ENCODE results near the gene KRIT1.
"Not testable (repeated sequence)": the region's sequence is repeated elsewhere in the genome, so short reads cannot be mapped to it uniquely, and the experiment has no call there.

KRIT1 gene

DNA sequence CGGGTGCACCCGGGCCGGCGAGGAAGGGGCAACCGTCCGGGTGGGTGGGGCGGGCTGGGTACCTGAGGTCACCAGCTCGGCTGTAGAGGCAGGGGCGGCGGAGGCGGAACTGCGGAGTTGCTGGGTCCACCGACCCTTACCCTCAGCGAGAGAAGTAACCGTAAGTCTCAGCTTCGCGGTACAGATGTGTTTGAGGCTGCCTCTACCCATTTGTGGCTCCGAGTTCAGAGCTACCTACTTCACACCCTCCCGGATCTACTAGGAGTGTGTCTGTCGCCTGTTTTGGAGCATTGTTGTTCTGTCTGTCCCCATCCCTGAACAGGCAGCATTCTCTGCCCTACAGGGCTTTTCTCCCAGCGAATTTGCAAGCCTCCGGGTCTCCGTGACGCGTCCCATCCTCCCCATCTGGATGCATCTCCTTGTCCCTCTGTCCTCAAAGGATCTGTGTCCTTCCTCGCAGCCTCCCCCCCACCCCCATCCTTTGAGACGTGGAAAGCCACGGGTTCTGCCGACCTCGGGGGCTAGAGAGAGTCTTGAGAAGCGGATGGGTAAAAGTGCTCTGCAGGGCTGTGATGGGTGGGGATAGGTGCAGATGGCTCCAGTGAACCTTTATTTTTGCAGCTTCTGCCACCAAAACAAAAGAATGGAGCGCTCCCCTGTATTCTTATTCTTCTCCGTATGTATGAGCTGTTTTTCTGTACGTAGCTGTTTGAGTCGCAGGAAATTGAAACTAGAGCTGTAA, 817 bp upstream of the KRIT1 start:
- peak; percentile 82 for DNase-seq

DNA sequence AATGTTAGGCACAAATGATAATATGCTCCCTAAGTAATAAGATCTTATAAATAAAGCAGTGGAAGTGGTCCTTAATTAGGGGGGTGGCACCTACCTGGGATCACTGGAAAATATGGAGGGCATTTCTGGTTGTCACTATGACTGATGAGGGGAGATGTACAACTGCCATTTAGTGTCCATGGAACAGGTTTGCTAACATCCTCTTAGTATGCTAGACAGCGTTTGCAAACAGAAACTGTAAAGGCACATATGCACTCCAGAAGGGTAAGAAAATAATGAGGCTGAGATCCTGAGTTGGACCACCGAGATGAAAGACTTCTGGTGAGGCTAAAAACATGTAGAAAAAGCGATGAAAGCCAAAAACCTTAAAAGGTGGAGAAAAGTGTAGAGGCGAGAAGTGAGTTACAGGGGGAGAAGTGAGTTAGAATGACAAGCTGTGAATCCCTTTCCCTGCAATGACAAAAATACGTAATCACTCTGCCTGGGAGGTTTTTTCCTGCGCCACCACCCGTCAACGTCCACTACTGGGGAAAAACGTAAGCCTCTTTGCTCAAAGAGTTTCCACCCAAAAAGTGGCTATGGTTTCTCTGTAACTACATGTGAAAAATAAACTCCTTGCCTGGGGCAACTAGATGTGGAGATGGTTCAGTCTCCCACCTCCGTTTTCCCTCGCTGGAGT, 767 bp downstream of the KRIT1 start:
- DNase-seq, result no peak

DNA sequence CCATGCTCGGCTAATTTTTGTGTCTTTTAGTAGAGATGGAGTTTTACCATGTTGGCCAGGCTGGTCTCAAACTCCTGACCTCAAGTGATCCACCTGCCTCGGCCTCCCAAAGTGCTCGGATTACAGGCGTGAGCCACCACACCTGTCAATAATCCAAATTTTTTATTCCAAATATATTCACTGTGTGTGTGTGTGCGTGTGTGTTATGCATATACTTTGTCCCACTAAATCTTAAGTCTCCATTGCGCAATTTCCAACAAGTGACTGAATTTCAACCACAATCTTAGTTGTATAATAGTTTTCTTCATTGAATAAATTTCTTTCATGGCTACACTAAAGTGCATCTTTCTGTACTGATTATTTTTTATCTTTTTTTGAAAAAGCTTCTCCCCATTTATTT, 2.7 kb downstream of the KRIT1 start:
- DNase-seq, result no peak

DNA sequence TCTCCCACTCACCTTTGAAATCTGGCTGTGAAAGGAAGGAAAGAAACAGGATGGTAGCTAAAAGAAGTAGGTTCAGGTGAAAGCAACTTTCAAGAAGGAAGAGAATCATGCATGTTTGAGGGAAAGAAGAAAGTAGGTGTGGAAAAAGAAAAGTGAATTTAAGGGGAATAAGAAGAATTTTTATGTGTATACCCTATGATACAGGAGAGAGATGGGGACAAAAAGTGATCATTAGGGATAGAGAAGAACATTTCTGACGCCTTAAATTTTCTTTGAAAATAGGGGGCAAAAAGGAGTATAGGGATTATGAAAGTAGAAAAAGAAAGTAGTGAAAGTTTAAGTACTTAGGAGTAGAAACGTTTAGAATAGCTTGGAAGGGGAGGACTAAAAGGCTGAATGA, 15.2 kb downstream of the KRIT1 start:
- DNase-seq, result no peak

DNA sequence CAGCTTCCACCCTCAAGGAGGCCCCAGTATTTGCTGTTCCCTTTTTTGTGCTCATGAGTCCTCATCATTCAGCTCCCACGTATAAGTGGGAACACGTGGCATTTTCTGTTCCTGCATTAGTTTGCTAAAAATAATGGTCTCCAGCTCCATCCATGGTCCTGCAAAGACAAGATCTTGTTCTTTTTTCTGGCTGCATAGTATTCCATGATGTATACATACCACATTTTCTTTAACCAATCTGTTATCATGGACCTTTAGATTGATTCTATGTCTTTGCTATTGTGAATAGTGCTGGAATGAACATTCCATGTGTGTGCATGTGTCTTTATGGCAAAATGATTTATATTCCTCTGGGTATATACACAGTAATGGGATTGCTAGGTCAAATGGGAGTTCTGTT, 17.0 kb downstream of the KRIT1 start:
- DNase-seq, result no peak

DNA sequence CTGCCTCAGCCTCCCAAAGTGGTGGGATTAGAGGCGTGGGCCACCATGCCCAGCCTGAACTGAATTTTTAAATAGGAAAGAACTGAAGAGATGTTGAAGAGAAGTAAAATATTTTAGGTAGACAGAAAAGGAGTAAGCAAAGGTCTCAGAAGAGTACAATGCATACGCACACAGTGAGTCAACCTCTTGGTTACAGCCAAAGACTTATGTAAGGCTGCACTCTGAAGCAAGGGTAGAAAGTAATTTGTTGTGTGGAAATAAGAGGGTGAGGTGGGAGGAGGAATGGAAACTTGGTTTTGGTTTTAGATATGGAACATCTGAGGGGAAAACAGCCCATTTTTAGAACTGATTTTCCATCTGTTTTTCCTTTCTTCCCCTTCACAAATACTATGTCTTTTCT, 17.6 kb downstream of the KRIT1 start:
- DNase-seq, result no peak

DNA sequence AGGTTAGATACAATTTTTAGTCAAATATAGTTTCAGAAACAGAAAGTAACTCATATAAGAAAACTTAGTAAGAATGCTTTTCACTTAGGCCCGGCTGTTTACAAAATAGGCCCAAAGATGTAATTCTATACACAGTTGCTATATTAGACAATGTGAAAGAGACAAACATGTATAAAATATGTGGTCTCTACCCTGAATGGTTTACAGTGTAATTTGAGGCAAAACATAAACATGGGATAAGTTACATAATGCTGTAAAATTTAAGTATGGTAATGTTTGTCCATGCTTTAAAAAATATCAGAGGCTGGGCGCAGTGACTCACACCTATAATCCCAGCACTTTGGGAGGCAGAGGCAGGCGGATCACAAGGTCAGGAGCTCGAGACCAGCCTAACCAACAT, 18.7 kb downstream of the KRIT1 start:
- DNase-seq, result no peak

DNA sequence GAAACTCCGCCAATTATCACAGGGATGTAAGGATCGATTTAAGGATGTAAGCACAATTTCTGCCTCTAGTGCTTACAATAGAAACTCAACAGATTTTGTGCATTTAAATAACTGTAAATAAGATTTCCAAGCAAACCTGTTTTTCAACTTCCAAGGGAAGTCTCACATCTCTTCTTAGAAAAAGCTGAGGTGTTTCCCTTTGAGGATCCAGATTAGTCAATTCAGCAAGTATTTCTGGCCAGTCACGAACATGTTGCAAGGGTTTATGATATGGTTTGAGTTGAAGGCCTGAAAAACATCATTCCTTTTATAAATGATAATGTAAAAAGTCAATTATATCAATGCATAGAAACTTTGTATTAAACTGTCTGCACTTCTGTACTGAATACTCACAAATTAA, 23.9 kb downstream of the KRIT1 start:
- no peak for DNase-seq

DNA sequence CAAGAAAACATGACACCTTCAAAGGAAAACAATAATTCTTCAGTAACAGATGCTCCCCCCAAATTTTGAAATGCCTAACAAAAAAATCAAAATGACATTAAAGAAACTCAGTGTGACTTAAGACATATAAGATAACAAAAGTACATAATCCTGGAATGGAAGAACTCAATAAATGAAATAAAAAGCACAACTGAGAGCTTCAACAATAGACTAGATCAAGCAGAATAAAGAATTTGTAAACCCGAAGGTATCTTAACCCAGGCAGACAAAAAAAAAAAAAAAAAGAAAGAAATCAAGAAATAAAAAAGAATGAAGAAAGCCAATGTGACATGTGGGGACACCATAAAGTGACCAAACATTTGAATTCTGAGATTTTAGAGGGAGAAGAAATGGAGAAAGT, 39.0 kb downstream of the KRIT1 start:
- DNase-seq, result peak; percentile 3

DNA sequence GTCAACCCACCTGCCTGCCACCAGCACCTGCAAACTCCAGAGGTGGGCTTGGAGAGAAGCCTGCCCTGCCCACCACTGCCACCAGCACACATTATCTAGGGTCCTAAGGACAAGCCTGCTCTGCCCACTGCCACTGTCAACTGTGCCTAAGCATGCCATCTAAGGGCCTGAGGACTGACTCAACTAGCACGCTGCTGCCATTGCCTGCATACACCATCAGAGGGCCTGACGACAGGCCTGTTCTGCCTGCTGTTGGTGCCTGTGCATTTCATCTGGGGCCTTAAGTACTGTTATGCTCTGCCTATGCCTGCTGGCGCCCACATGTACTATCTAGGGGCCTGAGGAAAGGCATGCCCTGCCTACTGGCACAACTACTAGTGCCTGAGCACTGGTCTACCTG, 39.7 kb downstream of the KRIT1 start:
- DNase-seq, result no peak

DNA sequence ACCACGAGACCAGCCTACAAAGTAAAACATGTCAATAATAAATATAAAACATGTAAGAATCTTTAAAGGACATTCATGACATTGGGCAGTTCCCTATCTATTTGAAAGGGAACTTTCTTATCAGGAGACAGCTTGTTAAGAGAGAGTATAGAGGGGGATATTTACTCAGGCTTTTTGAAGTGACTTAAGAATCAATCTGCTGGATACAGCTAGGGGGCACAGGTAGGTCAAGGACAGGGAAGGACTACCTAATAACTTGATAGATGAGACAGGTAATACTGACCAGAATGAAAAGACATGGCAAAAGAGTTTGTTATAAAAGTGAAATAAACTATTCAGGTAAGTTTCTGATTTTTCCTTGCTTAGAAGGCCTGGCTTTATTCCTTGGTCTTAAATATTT, 44.9 kb downstream of the KRIT1 start:
- DNase-seq, result no peak

DNA sequence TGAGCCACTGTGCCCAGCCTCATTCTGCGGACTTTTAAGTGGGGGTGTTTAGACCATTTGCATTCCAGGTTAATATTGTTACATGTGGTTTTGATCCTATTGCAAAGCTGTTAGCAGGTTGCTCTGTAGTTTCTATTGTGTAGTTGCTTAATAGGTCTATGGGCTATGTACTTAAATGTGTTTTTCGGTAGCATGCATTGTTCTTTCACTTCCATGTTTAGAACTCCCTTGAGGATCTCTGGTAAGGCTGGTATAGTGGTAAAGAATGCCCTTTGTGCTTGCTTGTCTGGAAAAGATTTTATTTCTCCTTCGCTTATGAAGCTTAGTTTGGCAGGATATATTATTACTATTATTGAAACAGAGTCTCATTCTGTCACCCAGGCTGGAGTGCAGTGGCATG, 53.4 kb downstream of the KRIT1 start:
- no peak for DNase-seq

DNA sequence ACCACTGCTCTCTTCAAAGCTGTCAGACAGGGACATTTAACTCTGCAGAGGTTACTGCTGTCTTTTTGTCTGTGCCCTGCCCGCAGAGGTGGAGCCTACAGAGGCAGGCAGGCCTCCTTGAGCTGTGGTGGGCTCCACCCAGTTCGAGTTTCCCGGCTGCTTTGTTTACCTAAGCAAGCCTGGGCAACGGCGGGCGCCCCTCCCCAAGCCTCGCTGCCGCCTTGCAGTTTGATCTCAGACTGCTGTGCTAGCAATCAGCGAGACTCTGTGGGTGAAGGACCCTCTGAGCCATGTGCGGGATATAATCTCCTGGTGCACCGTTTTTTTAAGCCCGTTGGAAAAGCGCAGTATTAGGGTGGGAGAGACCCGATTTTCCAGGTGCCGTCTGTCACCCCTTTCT, 56.5 kb downstream of the KRIT1 start:
- not testable (repeated sequence) for DNase-seq

DNA sequence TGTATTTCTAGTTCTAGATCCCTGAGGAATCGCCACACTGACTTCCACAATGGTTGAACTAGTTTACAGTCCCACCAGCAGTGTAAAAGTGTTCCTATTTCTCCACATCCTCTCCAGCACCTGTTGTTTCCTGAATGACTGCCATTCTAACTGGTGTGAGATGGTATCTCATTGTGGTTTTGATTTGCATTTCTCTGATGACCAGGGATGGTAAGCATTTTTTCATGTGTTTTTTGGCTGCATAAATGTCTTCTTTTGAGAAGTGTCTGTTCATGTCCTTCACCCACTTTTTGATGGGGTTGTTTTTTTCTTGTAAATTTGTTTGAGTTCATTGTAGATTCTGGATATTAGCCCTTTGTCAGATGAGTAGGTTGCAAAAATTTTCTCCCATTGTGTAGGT, 61.4 kb downstream of the KRIT1 start:
- DNase-seq, result not testable (repeated sequence)

DNA sequence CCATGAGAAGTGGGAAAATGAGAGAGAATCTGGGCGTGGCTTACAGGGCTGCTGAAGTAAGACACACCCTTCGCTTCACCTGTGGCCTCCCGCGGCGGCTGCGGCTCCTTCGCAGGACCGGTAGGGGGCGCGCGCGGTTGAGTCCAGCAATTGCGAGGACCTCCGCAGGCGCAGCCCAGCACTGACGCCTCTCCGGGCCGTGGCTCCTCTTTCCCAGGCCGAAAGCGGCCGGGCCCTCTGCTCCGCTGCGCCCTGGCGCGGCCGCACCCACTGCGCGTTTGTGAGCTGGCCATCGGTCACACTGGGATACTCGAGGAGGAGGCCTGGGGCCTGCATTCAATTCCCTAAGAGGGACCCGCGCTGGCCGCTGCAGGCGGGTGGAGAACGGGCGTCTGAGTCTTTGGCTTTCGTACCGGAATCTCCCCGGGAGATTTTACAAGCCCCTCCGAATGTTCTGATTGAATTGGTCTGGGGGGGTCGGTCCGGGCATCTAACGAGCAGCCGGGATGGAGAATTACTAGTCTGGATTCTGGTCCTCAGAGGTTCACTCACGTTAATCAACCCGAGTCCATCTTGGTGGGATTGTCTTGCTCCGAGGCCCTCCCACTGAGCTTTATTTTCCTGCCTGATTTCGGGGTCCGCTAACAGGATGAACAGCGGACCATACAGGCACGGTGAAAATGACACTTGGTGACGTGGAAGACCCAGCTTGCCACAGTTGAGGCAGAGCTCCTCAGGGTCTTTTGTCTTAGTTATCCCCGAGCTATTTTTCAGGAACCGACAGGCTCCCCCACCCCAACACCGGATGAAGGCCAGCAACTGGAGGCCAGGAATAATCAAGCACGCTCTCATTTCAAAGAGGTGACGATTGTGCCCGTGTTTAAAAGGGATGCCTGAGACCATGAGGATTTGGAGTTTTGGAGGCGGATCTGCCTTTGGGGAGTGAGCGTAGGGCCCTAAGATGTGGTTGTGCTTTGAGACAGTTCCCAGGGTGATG, 66.5 kb downstream of the KRIT1 start, which contains the start of gene LRRD1:
TSS of gene LRRD1 (minus strand) at position 215 of the 997 bp plus-strand sequence. CDS start 13,940 bp downstream, outside the sequence.
- peak; percentile 95 for DNase-seq

DNA sequence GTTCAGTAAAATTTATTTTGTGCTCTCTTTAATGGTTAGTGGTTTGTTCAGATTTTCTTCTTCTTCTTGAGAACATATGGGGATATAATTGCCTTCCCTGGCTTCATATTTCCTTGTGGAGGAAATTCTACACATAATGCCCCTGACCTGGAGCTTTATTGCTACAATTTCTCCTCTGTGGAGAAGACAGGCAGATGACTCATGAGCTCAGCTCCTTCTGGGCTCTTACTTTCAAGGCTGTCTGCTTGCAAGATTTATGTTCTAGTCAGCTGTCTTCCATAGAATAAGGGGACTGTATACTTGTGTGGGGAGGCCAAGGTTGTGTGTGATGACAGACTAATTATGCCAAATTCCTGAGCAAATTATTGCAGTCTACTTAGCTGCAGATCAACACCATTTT, 68.4 kb downstream of the KRIT1 start:
- no peak for DNase-seq

DNA sequence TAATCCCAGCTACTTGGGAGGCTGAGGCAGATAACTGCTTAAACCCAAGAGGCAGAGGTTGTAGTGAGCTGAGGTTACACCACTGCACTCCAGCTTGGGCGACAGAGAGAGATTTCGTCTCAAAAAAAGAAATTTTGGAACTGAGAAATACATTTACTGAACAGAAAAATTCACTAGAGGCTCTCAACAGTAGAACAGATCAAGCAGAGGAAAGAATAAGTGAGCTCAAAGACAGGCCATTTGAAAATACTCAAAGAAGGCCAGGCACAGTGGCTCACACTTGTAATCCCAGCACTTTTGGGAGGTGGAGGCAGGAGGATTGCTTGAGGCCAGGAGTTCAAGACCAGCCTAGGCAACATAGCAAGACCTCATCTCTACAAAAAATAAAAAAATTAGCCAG, 76.2 kb downstream of the KRIT1 start:
- DNase-seq, result not testable (repeated sequence)

DNA sequence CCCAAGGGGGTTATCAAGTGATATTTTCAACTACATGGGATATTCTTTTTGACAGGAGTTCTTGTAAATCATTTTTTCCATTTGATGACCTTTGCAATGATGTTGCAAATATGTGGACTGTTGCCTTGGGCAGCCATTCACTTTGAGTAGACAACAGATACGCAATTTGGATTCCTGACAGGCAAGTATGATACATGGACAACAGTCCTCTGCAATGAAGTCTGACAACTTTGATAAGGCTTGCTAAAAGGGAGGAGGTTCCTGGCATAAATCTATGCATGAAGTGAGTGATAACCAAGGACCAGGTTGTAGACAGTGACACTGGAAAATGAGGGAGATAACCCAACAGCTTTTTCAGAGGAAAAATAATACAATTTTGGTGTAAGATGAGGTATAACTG, 84.4 kb downstream of the KRIT1 start:
- no peak for DNase-seq

DNA sequence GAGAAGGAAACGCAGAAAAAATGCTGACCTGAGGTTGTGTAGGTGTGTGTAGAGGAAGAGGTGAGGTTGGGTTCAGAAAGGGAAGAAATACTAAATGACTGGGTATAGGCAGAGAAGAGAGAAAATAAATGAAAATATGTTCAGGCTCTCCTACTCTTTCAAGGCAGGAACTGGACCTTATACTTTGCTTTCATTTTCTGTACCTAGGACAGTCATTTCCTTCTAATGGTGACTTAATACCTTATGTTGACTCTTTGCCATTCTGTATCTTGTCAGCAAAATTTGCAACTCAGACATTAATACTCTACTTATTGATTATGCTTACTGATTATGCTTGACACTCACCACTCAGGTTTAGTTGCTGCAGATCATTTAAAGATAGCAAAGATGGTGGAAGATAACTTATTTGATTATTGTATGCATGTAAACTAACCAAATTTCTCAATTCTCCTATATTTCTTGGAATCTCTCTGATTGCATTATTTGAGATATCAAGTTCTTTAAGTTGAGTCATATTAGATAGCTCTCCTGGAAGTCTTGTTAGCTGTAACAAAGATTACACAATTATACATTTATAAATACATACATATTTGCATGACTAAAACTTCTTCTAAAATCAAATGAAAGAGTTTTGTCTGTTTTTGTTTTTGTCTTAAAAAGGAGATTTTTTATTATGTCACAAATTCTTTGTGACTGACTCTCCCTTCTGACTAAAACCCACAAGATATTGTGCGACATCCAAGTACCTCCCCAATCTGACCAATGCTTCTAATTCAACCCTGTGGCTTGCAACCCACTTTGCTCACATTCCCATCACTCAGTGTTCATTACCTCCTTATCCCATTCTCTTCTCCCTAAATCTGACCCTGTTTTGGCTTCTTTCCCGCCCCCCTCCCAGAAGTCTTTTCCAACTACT, 86.8 kb downstream of the KRIT1 start:
- no peak for DNase-seq

DNA sequence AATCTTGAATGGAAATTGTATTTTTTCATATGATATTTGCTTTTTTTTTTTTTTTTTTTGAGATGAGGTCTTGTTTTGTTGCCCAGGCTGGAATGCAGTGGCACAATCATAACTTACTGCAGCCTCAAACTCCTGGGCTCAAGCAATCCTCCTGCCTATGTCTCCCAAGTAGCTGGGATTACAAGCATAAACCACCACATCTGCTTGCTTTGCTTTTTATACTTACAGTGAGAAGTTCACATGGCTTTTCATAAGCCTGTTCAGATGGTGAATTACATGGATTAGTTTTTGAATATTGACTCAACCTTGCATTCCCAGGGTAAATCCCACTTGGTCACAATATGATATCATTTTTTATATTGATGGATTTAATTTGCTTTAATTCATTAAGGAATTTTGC, 88.7 kb downstream of the KRIT1 start:
- peak; percentile 50 for DNase-seq

DNA sequence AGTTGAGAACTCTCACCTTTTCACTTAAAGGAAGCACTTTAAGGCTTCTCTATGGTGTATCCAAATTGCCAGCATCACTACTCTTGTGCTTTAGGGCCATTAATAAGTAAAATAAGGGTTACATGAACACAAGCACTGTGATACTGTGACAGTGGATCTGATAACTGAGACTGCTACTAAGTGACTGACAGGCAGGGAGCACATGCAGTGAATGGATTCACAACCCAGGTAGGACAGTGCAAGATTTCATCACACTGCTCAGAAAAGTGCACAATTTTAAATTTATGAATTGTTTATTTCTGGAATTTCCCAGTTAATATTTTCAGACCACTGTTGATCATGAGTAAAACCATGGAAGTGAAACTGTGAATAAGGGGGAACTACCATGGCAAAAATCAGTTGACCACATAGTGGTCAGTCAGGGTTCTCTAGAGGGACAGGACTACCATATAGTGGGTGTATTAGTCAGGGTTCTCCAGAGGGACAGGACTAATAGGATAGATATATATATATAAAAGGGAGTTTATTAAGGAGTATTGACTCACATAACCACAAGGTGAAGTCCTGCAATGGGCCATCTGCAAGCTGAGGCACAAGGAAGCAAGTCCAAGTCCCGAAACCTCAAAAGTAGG, 90.5 kb downstream of the KRIT1 start:
- no peak for DNase-seq
